IMR-90 (cell line): ENCODE measurements around the gene FOCAD. TPM values are rescaled to one million over a fixed set of nuclear protein-coding genes. Genes with fewer than 3 reads are reported as not detected.

Source experiments
- ATAC-seq: fragments of 200-7000 bp; cut with Tn5 transposase; 2 replicates; pipeline ENCODE4 v1.9.1; 2020; ENCODE audit warnings: low read depth, mild to moderate bottlenecking, moderate library complexity
- BruUV-seq: library from RNA; stranded (reverse); fragments of 400-500 nt; replicated peaks from 2 replicates; lab custom pipeline; 2021; lab: Mats Ljungman, UMichigan
- CTCF ChIA-PET: fragments of 300-600 bp; formaldehyde crosslinking; extraction: SDS; loops from one replicate; lab custom pipeline; 2021; ENCODE audit warnings: antibody characterized with exemption; lab: Yijun Ruan, JAX
- POLR2A ChIA-PET: fragments of 300-600 bp; sonication (Branson Sonifier 250); formaldehyde crosslinking; loops from one replicate; lab custom pipeline; 2022; ENCODE audit warnings: antibody characterized with exemption; ENCODE audit not compliant: unreplicated experiment; lab: Charles Lee
- DNase-seq: peaks from one replicate; pipeline ENCODE4 v3.0.0; 2013
- H2AFZ ChIP-seq: replicated peaks from 2 replicates; pipeline ENCODE3; 2013; ENCODE audit warnings: low read length, mild to moderate bottlenecking; ENCODE audit not compliant: poor library complexity
- H2AK5ac ChIP-seq: 2 replicates; pipeline ENCODE4 v1.6.1; 2013; ENCODE audit warnings: low read depth, low read length, inconsistent platforms
- H2AK9ac ChIP-seq: replicated peaks from 2 replicates; pipeline ENCODE3; 2013; ENCODE audit warnings: mild to moderate bottlenecking, low read depth, low read length, moderate library complexity; ENCODE audit not compliant: poor library complexity
- H2BK120ac ChIP-seq: 2 replicates; pipeline ENCODE4 v1.6.1; 2013; ENCODE audit warnings: low read depth, low read length, inconsistent platforms
- H2BK15ac ChIP-seq: 3 replicates; pipeline ENCODE4 v1.6.1; 2013; ENCODE audit warnings: low read depth, low read length, inconsistent platforms
- H2BK20ac ChIP-seq: 2 replicates; pipeline ENCODE4 v1.6.1; 2013; ENCODE audit warnings: low read depth, mild to moderate bottlenecking, inconsistent platforms, low read length, moderate library complexity
- H2BK5ac ChIP-seq: 2 replicates; pipeline ENCODE4 v1.6.1; 2013; ENCODE audit warnings: mild to moderate bottlenecking, low read depth, low read length, inconsistent platforms; ENCODE audit not compliant: poor library complexity, severe bottlenecking
- H3K14ac ChIP-seq: replicated peaks from 2 replicates; pipeline ENCODE4 v1.6.1; 2013; ENCODE audit warnings: low read depth, low read length, inconsistent platforms
- H3K18ac ChIP-seq: 2 replicates; pipeline ENCODE4 v1.6.1; 2013; ENCODE audit warnings: low read depth, low read length, control low read depth
- H3K23ac ChIP-seq: 2 replicates; pipeline ENCODE4 v1.6.1; 2013; ENCODE audit warnings: low read depth, low read length, inconsistent platforms
- H3K27ac ChIP-seq: 2 replicates; pipeline ENCODE4 v1.5.1; 2013; ENCODE audit warnings: mild to moderate bottlenecking, control low read depth, low read length; ENCODE audit not compliant: insufficient read depth
- H3K27me3 ChIP-seq: 2 replicates; pipeline ENCODE4 v1.6.1; 2013; ENCODE audit warnings: low read length; ENCODE audit not compliant: control insufficient read depth, insufficient read depth
- H3K36me3 ChIP-seq: 2 replicates; pipeline ENCODE4 v1.6.1; 2013; ENCODE audit warnings: low read length, mixed read lengths; ENCODE audit not compliant: control insufficient read depth, insufficient read depth
- H3K4ac ChIP-seq: 2 replicates; pipeline ENCODE4 v1.6.1; 2013; ENCODE audit warnings: low read depth, low read length, inconsistent platforms
- H3K4me1 ChIP-seq: 2 replicates; pipeline ENCODE4 v1.6.1; 2013; ENCODE audit warnings: low read length, mixed read lengths; ENCODE audit not compliant: control insufficient read depth, insufficient read depth
- H3K4me2 ChIP-seq: 2 replicates; pipeline ENCODE4 v1.6.1; 2013; ENCODE audit warnings: low read depth, mild to moderate bottlenecking, control low read depth, low read length, moderate library complexity
- H3K4me3 ChIP-seq: 2 replicates; pipeline ENCODE4 v1.5.1; 2013; ENCODE audit warnings: low read depth, mild to moderate bottlenecking, control low read depth, low read length, moderate library complexity; ENCODE audit not compliant: insufficient read depth
- H3K56ac ChIP-seq: 2 replicates; pipeline ENCODE4 v1.6.1; 2013; ENCODE audit warnings: low read length, inconsistent platforms; ENCODE audit not compliant: insufficient read depth; ENCODE audit errors: extremely low read depth
- H3K79me1 ChIP-seq, 2 experiments: 2 replicates each; pipeline ENCODE4 v1.6.1; 2013; ENCODE audit warnings: low read length in 2 of 2, inconsistent platforms in 1 of 2, low read depth in 1 of 2
- H3K9ac ChIP-seq: 2 replicates; pipeline ENCODE4 v1.6.1; 2013; ENCODE audit warnings: low read depth, low read length, control low read depth
- H3K9me1 ChIP-seq: 2 replicates; pipeline ENCODE4 v1.6.1; 2013; ENCODE audit warnings: low read length, inconsistent platforms; ENCODE audit not compliant: insufficient read depth
- H3K9me3 ChIP-seq: 2 replicates; pipeline ENCODE4 v1.6.1; 2013; ENCODE audit warnings: low read length; ENCODE audit not compliant: control insufficient read depth, insufficient read depth
- H4K20me1 ChIP-seq: 2 replicates; pipeline ENCODE4 v1.6.1; 2013; ENCODE audit warnings: low read length, inconsistent platforms; ENCODE audit not compliant: insufficient read depth
- H4K5ac ChIP-seq: 2 replicates; pipeline ENCODE4 v1.6.1; 2013; ENCODE audit warnings: mild to moderate bottlenecking, low read depth, low read length, control low read depth
- H4K8ac ChIP-seq, 2 experiments: 2 replicates each; pipeline ENCODE4 v1.6.1; 2013; ENCODE audit warnings: low read depth in 2 of 2, low read length in 2 of 2, control low read depth in 1 of 2, inconsistent platforms in 1 of 2
- H4K91ac ChIP-seq: 2 replicates; pipeline ENCODE4 v1.6.1; 2013; ENCODE audit warnings: low read depth, low read length, inconsistent platforms; ENCODE audit not compliant: insufficient read depth
- BHLHE40 ChIP-seq: fragments of 150-350 bp; IDR thresholded peaks from 2 replicates; pipeline ENCODE4 v1.6.1; 2016; ENCODE audit warnings: mild to moderate bottlenecking, low read depth, low read length
- CEBPB ChIP-seq: IDR thresholded peaks from 2 replicates; pipeline ENCODE4 v1.6.1; 2012; ENCODE audit warnings: low read depth, low read length, improper control_type of control experiment
- CHD1 ChIP-seq: IDR thresholded peaks from 2 replicates; pipeline ENCODE4 v1.6.1; 2012; ENCODE audit warnings: low read depth, low read length, improper control_type of control experiment
- ELK1 ChIP-seq: fragments of 150-350 bp; IDR thresholded peaks from 2 replicates; pipeline ENCODE4 v1.6.1; 2016; ENCODE audit warnings: low read depth, mild to moderate bottlenecking, low read length, moderate library complexity, borderline replicate concordance
- FOS ChIP-seq: fragments of 150-350 bp; IDR thresholded peaks from 2 replicates; pipeline ENCODE4 v1.6.1; 2016; ENCODE audit warnings: low read depth, low read length
- MAFK ChIP-seq: IDR thresholded peaks from 2 replicates; pipeline ENCODE4 v1.6.1; 2012; ENCODE audit warnings: low read depth, low read length, improper control_type of control experiment
- MAZ ChIP-seq: IDR thresholded peaks from 2 replicates; pipeline ENCODE4 v1.6.1; 2012; ENCODE audit warnings: low read depth, mild to moderate bottlenecking, low read length, improper control_type of control experiment, moderate library complexity, borderline replicate concordance
- MXI1 ChIP-seq: IDR thresholded peaks from 2 replicates; pipeline ENCODE4 v1.6.1; 2012; ENCODE audit warnings: low read depth, mild to moderate bottlenecking, low read length, moderate library complexity, borderline replicate concordance
- NFE2L2 ChIP-seq: fragments of 150-350 bp; IDR thresholded peaks from 2 replicates; pipeline ENCODE4 v1.6.1; 2016; ENCODE audit warnings: low read depth, mild to moderate bottlenecking, low read length
- POLR2A ChIP-seq: IDR thresholded peaks from 2 replicates; pipeline ENCODE4 v1.6.1; 2012; ENCODE audit warnings: mild to moderate bottlenecking, low read depth, low read length
- RAD21 ChIP-seq: IDR thresholded peaks from 2 replicates; pipeline ENCODE4 v1.6.1; 2012; ENCODE audit warnings: low read length, improper control_type of control experiment
- RCOR1 ChIP-seq: IDR thresholded peaks from 2 replicates; pipeline ENCODE4 v1.6.1; 2012; ENCODE audit warnings: mild to moderate bottlenecking, low read length, improper control_type of control experiment; ENCODE audit not compliant: insufficient replicate concordance
- RFX5 ChIP-seq: IDR thresholded peaks from 2 replicates; pipeline ENCODE4 v1.8.0; 2012; ENCODE audit warnings: low read depth, mild to moderate bottlenecking, low read length, moderate library complexity
- SMC3 ChIP-seq: fragments of 150-350 bp; IDR thresholded peaks from 2 replicates; pipeline ENCODE4 v1.6.1; 2016; ENCODE audit warnings: low read depth, mild to moderate bottlenecking, antibody characterized with exemption, low read length, moderate library complexity
- WGBS, 2 experiments: methylation state at CpG; one replicate each; pipeline versions ENCODE4 v1.1.5 to v1.1.7; 2013; ENCODE audit warnings: missing lambda C conversion rate in 2 of 2; ENCODE audit not compliant: insufficient read length in 1 of 2; ENCODE audit errors: extremely low coverage in 2 of 2; 5-methylcytosine and 5-hydroxymethylcytosine counted together
- dilution Hi-C: fragments of 300-500 bp; cut with HindIII; formaldehyde crosslinking; loops from one replicate; pipeline ENCODE4 v1.14.3; 2018; ENCODE audit warnings: low sequenced_read_pairs; ENCODE audit not compliant: unreplicated experiment
- in situ Hi-C: fragments of 300-500 bp; cut with MboI; formaldehyde crosslinking; loops from 3 replicates; pipeline ENCODE4 v1.14.3; 2019; ENCODE audit warnings: low sequenced_read_pairs, inconsistent platforms, mixed read lengths
- intact Hi-C: fragments of 100-400 bp; cut with micrococcal nuclease; formaldehyde crosslinking; loops from 2 replicates; pipeline ENCODE4 v1.10.0; 2022
- polyA plus RNA-seq, 3 experiments: library from polyadenylated mRNA; depleted of rRNA; stranded (reverse); fragments of >200 nt; gene quantifications; 2 replicates each; pipeline ENCODE4 v1.2.3, GENCODE V29; 2012; ENCODE audit warnings: low replicate concordance in 1 of 3
- total RNA-seq: library from RNA; depleted of rRNA; stranded (reverse); fragments of >200 nt; gene quantifications from 2 replicates; pipeline ENCODE4 v1.2.3, GENCODE V29; 2012
- TF ChIP-seq, protein P1 (sequence below): conservative IDR thresholded peaks from 2 replicates; pipeline ENCODE4 v1.5.1; 2012; ENCODE audit warnings: mild to moderate bottlenecking, low read depth, low read length, improper control_type of control experiment
- TF ChIP-seq, protein P2 (sequence below): fragments of 150-350 bp; IDR thresholded peaks from 2 replicates; pipeline ENCODE4 v1.6.1; 2017; ENCODE audit warnings: mild to moderate bottlenecking, antibody characterized with exemption, low read length, low read depth

FOCAD gene
- total and polyA plus RNA-seq, 2 of the 4 experiments (the other 2 are of a cell fraction) = 28.8 to 91.2 TPM

GRCh38 chr9:20790721-20791120 is 106.7 kb downstream of the FOCAD start:
- no peaks in the 10 kb centered on the region for H4K20me1 ChIP-seq
- CTCF ChIA-PET = no interaction called here
- no TSS peak for BruUV-seq

More at GRCh38 chr9:20790721-20791120, 106.7 kb downstream of the FOCAD start:
- Histone ChIP-seq H4K91ac (no peak overlapping the region), H2AK5ac (no peak overlapping the region), H3K9me3 (no peaks in the 10 kb centered on the region), H3K9ac (no peak overlapping the region), H3K18ac (no peak overlapping the region), H3K4me1 (no peaks in the 10 kb centered on the region), H4K8ac (no peak overlapping the region), H2AFZ (no peak overlapping the region), H4K5ac (no peak overlapping the region), H3K14ac (no peak overlapping the region), H2AK9ac (no peak overlapping the region), H3K27me3 (no peaks in the 10 kb centered on the region), H2BK15ac (no peak overlapping the region), H3K56ac (no peak overlapping the region), H3K4me3 (no peak overlapping the region), H3K9me1 (no peaks in the 10 kb centered on the region), H3K36me3 (peaks cover 5% of the 10 kb centered on the region; the same call in 1 of the 2 replicates), H3K23ac (no peak overlapping the region), H3K27ac (no peak overlapping the region), H3K4ac (no peak overlapping the region), H2BK5ac (no peak overlapping the region), H3K4me2 (no peak overlapping the region), H2BK120ac (no peak overlapping the region), H3K79me1 (peaks cover 0 to 2% of the 10 kb centered on the region in 2 experiments; a peak in 2 of 4 replicates), H2BK20ac (no peak overlapping the region)
- in situ Hi-C loops = no loop called here
- TF ChIP-seq POLR2A (no peak), MAFK (no peak), RFX5 (no peak), MAZ (no peak), ELK1 (no peak), BHLHE40 (no peak), RCOR1 (no peak), CEBPB (no peak), MXI1 (no peak), RAD21 (no peak), CHD1 (no peak), NFE2L2 (no peak), SMC3 (no peak), FOS (no peak)
- TF ChIP-seq, protein P1, sequence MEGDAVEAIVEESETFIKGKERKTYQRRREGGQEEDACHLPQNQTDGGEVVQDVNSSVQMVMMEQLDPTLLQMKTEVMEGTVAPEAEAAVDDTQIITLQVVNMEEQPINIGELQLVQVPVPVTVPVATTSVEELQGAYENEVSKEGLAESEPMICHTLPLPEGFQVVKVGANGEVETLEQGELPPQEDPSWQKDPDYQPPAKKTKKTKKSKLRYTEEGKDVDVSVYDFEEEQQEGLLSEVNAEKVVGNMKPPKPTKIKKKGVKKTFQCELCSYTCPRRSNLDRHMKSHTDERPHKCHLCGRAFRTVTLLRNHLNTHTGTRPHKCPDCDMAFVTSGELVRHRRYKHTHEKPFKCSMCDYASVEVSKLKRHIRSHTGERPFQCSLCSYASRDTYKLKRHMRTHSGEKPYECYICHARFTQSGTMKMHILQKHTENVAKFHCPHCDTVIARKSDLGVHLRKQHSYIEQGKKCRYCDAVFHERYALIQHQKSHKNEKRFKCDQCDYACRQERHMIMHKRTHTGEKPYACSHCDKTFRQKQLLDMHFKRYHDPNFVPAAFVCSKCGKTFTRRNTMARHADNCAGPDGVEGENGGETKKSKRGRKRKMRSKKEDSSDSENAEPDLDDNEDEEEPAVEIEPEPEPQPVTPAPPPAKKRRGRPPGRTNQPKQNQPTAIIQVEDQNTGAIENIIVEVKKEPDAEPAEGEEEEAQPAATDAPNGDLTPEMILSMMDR = no peak
- TF ChIP-seq, protein P2, sequence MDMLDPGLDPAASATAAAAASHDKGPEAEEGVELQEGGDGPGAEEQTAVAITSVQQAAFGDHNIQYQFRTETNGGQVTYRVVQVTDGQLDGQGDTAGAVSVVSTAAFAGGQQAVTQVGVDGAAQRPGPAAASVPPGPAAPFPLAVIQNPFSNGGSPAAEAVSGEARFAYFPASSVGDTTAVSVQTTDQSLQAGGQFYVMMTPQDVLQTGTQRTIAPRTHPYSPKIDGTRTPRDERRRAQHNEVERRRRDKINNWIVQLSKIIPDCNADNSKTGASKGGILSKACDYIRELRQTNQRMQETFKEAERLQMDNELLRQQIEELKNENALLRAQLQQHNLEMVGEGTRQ = no peak
- dilution Hi-C loops = no loop called here
- no peak for DNase-seq
- ATAC-seq = no peak
- no CpG with 5 or more reads among the region's 2 CpGs for WGBS, 2 experiments
- POLR2A ChIA-PET = no interaction called here
- intact Hi-C loops = no loop called here
